ENCODE data around the gene LIG1.

Gene LIG1

DNA sequence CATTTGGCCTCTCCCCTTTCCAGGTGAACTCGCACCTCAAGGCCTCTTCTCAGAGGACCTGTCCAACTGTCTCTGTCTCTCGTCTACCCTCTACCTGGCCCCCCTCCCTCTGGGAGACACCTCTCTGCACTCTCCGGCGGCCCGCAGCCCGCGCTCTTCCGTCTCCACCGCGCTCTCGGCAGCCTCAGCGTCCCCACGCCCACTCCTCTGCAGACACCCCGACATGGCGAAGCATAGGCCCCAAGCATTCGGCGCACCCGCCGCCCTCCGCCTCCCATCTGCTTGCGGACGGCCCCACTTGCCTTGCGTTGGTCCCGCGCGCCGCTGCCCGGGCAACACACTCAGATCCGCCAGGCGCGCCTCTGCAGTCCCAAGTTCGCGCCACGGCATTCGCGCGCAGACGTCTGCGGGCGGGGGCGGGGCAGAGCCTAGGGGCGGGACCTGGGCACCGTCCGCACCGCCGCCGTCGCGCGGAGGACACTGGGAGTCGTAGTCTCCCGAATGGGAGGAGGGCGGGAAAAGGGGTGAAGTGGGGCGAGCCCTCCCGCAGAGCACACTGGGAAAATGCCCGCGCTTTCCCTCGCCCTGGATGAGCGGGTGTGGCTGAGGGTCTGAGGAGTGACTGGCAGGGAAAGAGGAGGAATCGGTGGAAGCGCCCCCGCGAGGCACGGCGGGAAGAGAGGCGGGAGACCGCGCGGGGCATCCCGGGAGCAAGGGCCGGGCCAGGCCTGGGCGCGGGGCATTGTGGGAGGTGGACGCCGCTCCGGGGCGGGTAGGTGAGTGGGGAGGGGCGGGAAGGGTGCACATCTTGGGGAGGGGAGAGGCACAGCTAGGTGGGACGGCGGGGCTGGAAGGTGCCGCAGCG, at the start of gene LIG1, which contains the start of gene ZSWIM9:
Gene LIG1, minus strand, starts transcription at position 406 of the 865 bp plus-strand sequence. CDS start 4,778 bp downstream, outside the sequence.
Gene ZSWIM9, plus strand, starts transcription at position 742 of the 865 bp plus-strand sequence. CDS start 1,123 bp downstream, outside the sequence.
- peak; percentile 83 for DNase-seq (ENCODE audit: low read depth)
- peak within 1 kb of the TSS; percentile 94 for H3K4me3 ChIP-seq (ENCODE audit: low read depth, low read length)

DNA sequence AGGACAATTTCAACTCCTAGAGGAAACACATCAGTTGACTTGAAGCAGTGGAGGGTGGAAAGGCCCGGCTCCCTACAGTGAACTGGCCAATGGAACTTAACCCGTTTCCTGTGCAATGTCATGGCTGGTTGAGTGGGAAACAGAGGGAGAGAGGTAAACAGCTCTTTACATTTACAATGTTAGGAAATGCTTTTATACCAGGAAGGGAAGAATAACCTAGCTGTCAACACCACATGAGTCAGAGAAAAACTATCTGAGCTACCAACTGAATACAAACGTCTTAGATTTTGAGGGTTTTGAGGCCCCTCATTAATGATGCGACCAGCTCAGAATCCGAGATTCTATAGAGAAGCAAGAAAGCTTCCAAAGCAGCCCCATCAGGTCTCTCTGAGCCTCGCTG, 48.9 kb upstream of the LIG1 start:
- no peak for DNase-seq (ENCODE audit: low read depth)
- no peak overlapping the region for H3K4me3 ChIP-seq (ENCODE audit: low read depth, low read length)

DNA sequence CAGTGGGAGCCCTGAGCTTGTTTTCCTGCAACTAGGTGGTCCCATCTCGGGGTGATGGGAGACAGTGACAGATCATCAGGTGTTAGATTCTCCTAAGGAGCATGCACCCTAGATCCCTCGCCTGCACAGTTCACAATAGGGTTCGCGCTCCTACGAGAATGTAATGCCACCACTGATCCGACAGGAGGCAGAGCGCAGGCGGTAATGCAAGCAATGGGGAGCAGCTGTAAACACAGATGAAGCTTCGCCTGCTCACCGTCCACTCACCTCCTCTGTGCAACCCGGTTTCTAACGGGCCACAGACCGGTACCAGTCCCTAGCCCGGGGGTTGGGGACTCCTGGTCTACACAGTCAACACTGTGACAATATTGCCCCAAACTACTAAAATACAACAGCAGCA, 46.8 kb upstream of the LIG1 start:
- H3K4me3 ChIP-seq (ENCODE audit: low read depth, low read length): no peak overlapping the region
- DNase-seq (ENCODE audit: low read depth): no peak

DNA sequence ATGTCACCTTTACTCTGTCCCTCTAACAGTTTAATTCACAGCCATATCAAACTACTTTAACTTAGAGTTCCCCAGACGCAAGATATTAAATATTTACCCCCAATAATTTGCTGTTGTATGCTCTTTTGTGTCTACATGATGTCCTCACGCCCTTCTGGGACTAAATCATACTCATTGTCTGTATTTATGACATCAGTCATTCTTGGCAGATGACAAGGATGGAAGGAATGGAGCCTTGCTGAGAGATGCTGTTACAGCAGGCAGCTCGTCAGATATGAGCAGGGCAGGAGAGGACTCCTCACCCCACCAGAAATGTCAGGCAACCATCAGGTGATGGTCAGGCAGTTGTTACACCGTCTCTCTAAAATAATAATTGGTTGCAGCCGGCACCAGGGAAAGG, 43.8 kb upstream of the LIG1 start:
- no peak overlapping the region for H3K4me3 ChIP-seq (ENCODE audit: low read depth, low read length)
- DNase-seq (ENCODE audit: low read depth): no peak

DNA sequence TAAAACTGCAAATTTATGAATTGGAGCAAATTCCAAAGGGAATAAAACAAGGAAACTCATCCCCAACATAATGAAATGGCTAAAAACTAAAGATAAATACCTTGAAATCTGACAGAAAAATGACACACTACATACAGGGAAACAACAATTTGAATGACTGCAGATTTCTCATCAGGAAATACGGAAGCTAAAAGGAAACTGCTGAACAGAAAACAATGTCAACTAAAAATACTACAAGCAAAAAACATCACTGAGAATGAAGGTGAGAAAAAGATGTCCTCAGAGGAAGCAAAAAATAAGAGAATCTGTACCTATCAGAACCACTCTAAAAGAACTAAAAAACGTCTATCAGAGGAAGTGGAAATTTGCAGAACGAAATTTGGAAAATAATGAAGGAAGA, 39.9 kb upstream of the LIG1 start:
- H3K4me3 ChIP-seq (ENCODE audit: low read depth, low read length): no peak overlapping the region
- DNase-seq (ENCODE audit: low read depth): no peak

DNA sequence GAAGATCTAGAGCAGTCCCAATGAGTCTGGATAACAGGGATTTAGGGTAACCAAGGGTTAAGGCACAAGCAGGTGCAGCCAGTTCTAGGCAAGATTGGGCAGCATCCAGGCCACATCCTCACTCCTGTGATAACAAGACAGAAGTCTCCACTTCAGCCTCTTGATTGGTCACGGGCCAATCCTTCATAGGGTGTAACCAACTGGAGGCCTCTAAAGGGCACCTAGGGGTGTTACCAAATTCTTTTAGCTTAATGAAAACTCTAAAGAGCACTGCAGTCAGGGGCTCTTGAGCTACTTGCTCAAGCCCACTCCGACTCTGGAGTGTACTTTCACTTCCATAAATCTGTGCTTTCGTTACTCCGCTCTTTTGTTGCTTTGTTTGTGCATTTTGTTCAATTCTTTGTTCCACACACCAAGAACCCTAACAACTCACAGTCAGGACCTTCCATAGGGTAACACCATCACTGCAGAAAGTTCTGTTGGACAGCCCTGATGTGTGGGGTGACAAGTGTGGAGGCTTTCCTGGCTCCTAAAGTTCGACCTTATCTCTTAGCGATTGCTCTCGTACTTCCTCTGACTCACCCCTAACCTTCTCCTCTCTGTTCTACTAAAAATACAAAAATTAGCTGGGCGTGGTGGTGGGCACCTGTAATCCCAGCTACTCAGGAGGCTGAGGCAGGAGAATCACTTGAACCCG, 36.4 kb upstream of the LIG1 start:
- DNase-seq (ENCODE audit: low read depth): no peak
- H3K4me3 ChIP-seq (ENCODE audit: low read depth, low read length): no peak overlapping the region

DNA sequence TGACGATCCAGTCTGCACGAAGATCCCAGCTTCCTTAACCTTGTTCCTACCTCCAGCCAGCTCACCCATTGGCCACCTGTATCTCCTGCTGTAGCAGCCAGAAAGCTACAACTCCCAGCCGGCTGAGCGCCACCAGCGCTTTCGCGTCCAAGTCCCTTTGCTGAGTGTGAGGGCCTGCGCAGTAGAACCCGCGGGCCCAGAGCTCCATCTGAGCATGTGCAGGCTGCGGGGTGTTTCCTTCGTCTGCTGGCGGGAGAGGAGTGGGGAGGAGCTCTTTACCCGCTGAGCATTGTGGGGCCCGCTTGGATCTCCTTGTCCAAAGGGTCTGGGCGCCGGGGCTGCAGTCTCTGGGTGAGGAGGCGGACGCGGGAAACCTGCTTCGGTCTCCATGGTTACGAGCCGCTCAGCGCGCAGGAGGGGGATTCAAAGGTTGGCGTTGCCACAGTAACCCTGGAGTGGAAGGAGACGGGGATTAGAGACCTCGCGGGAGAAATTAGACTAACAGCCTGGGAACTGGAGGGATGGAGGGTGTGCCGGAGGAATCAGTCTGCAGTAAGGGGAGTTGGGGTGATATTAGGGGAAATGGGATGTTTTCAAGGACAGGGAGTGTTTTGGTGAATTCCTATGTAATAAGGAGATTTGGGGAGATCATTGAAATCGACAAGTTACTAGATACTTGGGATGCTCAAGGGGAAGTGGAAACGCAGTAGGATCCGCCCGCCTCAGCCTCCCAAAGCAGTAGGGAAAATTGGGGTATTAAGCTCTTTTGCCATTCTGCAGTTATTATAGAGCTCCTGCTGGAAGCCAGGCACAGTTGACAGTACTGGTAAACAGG, 33.9 kb upstream of the LIG1 start:
- peak overlapping the region; percentile 94 for H3K4me3 ChIP-seq (ENCODE audit: low read depth, low read length)
- peak; percentile 79 for DNase-seq (ENCODE audit: low read depth)

DNA sequence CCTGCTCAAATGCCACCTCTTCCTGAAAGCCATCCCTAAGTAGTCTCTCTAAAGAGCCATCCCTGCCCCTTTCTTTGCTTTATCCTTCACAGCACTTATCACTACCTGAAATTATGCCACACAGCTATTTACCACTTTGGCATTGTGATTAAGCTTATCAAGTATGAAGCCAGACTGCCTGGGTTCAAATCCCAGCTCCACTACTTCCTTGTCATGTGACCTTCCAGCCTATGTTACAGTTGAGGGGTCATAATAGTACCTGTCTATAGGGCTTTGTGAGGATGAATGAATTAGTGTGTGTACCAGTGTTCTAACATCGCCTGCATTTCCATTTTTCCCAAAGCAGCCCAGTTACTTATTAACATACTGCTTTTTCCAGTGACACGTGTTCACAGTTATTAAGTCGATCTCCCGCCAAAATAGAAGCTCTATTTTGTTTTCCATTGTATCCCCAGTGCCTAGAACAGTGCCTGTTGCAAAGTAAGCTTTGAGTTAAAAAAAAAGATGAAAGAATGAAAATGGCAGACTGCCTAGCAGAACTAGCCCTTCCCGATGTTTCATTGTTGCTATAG, 33.2 kb upstream of the LIG1 start:
- peak overlapping the region; percentile 94 for H3K4me3 ChIP-seq (ENCODE audit: low read depth, low read length)
- DNase-seq (ENCODE audit: low read depth): no peak

DNA sequence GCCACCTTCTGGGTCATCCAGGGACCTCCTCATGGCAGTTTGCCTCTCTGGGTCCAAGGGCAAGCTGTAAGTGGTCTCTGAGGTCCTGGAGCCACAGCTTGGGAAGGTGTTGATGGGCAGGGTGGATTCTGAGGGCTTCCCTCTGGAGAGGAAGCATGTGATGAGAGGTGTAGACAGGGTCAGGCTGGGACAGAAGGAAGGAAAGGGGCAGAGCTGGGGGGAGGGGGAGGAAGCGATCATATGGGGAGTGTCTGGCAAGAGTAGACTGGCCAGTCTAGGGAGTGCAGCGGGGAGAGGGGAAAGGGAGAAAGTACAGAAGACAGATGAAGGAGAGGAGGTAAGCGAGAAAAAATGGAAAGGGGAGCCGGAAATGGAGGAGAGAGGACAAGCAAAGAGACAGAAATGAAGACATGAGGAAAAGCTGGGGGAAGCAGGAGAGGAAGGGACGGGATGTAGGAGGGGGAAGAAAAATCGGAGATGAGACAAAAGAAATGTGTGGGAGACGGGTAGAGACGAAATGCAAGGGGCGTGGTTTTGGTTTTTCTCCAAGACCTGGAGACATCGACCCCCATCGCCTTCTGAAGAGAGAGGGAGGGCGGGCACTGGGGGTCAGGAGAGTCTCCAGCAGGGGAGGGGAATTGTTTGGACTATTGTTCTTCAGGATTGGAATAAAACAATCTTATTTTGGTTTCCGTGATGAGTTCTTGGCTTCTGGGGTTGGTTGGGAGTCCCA, 27.0 kb upstream of the LIG1 start:
- no peak overlapping the region for H3K4me3 ChIP-seq (ENCODE audit: low read depth, low read length)
- no peak for DNase-seq (ENCODE audit: low read depth)

DNA sequence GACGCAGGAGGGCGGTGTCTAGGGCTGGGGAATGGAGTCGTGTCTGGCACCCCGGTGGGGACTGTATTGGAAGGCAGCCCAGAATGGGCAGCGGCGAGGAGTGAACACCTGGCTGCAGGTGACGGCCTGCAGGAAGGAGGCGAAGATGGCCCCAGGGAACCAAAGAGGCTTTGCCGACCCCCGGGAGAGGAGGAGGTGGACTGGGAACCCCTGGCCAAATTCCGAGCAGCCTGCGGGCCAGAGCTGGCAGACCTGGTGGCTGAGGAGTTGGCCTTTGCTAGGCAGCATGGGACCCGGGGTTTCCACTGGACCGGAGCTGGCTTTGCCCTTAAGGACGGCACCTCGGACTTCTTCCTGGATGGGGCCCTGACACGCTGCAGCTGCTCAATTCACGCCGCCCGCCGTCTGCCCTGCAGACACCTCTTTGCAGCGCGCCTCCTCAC, 26.2 kb upstream of the LIG1 start:
- no peak overlapping the region for H3K4me3 ChIP-seq (ENCODE audit: low read depth, low read length)

DNA sequence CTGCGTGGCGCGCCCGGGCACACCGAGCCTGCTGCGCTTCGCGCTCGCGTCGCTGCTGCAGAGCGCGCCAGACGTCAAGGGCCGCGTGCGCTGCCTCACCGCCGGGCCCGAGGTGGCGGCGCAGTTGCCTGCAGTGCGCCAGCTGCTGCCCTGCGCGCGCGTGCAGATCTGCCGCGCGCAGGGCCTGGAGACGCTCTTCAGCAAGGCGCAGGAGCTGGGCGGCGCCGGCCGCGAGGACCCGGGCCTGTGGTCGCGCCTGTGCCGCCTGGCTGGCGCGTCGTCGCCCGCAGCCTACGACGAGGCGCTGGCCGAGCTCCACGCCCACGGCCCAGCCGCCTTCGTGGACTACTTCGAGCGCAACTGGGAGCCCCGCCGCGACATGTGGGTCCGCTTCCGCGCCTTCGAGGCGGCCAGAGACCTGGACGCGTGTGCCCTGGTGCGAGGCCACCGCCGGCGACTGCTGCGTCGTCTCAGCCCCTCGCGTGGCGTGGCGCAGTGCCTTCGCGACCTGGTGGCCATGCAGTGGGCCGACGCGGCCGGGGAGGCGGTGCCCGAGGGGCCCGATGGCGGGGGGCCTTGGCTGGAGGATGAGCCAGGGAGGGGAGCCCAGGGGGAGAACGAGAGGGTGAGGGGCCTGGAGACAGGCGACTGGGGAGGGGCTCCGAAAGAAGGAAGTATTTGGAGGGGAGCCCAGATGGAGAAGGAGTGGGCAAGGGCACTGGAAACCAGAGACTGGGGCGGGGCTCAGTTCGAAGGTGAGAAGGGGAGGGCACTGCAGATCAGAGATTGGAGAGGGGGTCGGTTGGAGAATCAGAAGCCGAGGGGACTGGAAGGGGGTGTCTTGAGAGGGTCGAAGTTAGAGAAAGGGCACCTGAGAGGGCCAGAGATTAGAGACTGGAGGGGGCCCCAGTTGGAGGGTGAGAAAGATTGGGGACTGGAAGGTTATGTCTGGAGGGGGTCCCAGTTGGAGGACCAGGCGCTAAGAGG, 25.0 kb upstream of the LIG1 start:
- no peak overlapping the region for H3K4me3 ChIP-seq (ENCODE audit: low read depth, low read length)
- no peak for DNase-seq (ENCODE audit: low read depth)

More for the DNA sequence above, 26.2 kb upstream of the LIG1 start:
- no peak for DNase-seq (ENCODE audit: low read depth)

DNA sequence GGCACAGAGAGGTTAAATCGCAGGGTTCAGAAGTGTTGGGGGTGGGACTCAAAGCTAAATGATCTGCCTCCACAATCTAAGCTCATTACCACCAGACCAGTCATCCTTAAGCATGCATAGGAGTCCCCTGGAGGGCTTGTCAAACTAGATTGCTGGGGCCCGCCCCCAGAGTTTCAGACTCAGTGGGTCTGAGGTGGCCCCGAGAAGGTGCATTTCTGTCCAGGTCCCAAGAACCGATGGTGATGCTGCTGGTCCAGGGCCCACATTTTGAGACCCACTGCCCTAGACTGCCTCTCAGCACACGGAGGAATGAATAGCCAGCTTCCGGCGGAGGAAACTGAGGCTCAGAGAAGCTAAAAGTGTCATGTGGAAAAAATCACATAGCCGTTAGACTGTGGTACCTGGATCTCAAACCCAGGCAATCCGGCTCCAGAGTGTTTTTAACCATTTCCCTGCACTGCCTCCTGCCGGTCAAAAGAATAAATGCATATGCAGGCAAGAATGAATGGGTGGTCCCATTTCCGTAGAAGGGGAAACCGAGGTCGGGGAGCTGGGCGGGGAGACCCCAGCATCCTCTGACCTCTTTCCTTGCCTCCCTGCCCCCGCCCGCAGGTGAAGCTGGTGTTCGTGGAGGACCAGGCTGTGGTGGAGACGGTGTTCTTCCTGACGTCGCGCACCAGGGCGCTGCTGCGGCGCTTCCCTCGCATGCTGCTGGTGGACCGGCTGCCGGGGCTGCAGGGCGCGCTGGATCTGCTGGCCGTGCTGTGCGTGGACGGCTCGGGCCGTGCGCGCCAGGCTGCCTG, 24.1 kb upstream of the LIG1 start:
- DNase-seq (ENCODE audit: low read depth): no peak
- no peak overlapping the region for H3K4me3 ChIP-seq (ENCODE audit: low read depth, low read length)

DNA sequence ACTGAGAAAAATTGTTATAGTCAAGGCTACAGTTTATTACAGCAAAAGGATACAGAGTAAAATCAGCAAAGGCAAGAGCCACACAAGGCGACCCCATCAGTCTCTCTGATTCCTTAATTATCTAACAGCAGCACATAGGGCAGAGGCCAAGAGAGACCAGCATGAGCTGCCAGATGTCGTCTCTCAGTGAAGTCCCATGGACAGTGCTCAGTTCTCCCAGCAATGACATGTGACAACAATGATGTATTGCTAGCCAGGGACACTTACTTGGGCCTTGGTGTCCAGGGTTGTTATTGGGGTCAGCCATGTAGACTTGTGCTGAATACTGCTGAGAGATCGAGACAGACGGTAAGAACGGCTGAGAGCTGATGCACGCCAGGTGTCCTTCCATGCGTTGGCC, 22.6 kb upstream of the LIG1 start:
- no peak overlapping the region for H3K4me3 ChIP-seq (ENCODE audit: low read depth, low read length)
- DNase-seq (ENCODE audit: low read depth): no peak

DNA sequence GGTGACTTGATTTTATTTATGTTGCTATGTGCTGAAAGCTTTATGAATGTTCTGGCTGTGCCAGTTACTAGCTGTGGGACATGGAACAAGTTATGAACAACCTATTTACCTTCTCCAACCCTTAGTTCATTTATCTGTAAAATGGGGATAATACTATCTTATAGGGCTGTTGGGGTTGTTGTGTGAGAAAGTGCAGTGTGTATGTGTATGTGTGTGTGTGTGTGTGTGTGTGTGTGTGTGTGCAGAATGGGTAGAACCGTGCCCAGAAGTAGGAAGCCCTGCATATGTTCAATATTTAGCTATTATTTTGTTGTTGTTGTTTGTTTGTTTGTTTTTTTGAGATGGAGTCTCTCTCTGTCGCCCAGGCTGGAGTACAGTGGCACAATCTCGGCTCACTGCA, 20.7 kb upstream of the LIG1 start:
- H3K4me3 ChIP-seq (ENCODE audit: low read depth, low read length): no peak overlapping the region
- no peak for DNase-seq (ENCODE audit: low read depth)

DNA sequence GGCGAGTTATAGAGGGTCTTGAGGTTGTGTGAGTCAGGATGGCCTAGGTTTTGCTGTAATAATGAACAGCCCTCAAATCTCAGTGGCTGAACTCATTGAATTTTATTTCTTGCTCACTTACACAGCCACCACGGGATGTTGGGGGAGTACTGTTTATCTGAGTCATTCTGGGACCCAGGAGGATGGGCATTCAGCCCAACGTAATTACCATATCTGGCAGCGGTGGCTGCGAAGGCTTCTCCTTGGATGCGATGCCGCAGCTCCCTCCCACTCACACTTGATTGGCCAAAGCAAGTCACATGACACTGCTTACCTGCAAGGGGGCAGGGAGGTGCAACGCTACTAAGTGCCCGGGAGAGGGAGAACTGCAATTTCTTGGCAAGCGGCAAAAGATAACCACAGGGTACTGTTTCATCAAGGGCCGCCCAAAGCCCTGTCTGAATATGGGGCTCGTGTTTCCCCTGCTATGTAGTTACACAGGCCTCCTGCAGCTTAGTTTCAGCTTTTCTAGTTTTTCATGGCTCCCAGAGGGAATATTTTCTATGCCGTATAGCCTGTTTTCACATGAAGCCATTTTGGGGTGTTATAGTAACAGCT, 20.2 kb upstream of the LIG1 start:
- no peak for DNase-seq (ENCODE audit: low read depth)
- H3K4me3 ChIP-seq (ENCODE audit: low read depth, low read length): no peak overlapping the region

DNA sequence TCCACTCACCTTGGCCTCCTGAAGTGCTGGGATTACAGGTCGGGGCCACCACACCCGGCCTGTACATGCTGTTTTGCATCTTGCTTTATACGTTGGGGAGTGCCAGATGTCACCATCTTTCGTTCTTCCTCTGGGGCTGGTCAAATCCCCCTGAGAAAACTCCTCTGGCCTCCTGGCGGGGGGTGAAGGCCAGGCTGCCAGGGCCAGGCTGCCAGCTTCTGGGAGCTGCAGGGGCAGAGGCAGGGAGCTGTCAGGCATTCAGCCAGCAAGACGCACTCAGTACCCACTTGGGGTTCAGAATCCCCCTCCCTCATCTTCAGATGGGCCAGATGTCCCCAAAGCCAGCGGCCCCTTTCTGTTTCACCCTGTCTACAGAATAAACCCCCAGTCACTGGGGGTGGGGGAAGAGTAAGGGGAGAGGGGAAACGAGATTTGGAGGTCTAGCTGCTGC, 16.4 kb upstream of the LIG1 start:
- no peak for DNase-seq (ENCODE audit: low read depth)
- H3K4me3 ChIP-seq (ENCODE audit: low read depth, low read length): no peak overlapping the region

All from skeletal muscle cell (primary cell).